Pancreas (tissue), 10 donors: ENCODE data around the gene IL11RA. TPM values are rescaled to one million over a fixed set of nuclear protein-coding genes. Genes with fewer than 3 reads are reported as not detected.

Experiments
- ATAC-seq, 4 donors: fragments of 200-7000 bp; cut with Tn5 transposase; one replicate each; pipeline versions ENCODE4 v1.8.0 to v1.9.1; 2020; ENCODE audit warnings: mild to moderate bottlenecking in 4 of 4, moderate library complexity in 4 of 4
- DNase-seq, 6 donors: peaks; one replicate each; pipeline ENCODE4 v3.0.0-alpha.2; 2020
- FAIRE-seq: peaks from 2 replicates; lab custom pipeline; 2012; peaks lifted over from hg19 to GRCh38; lab: Jason Lieb, UNC
- H3K27ac ChIP-seq, 4 donors: fragments of 200-600 bp; sonication (generic); 1 replicate in 3 of 4; 2 replicates in 1 of 4; pipeline versions ENCODE4 v1.5.0 to v1.8.0; 2020
- H3K27me3 ChIP-seq, 4 donors: fragments of 200-600 bp; one replicate each; pipeline ENCODE4 v1.8.0; 2021
- H3K36me3 ChIP-seq, 3 donors: fragments of 200-600 bp; sonication (generic) in 1 of 3; one replicate each; pipeline versions ENCODE4 v1.5.0 to v1.8.0; 2020 to 2021
- H3K4me1 ChIP-seq, 3 donors: fragments of 200-600 bp; one replicate each; pipeline ENCODE4 v1.8.0; 2021
- H3K4me3 ChIP-seq, 4 donors: fragments of 200-600 bp; sonication (generic) in 2 of 4; one replicate each; pipeline versions ENCODE4 v1.5.0 to v1.8.0; 2020 to 2021
- H3K9me3 ChIP-seq, 4 donors: fragments of 200-600 bp; one replicate each; pipeline ENCODE4 v1.8.0; 2021
- CTCF ChIP-seq, 4 donors: fragments of 200-600 bp; sonication (generic) in 3 of 4; IDR thresholded peaks; one replicate each; pipeline versions ENCODE4 v1.5.0 to v1.8.0; 2021; ENCODE audit warnings: antibody characterized with exemption in 4 of 4
- WGBS, 2 donors: extraction: QIAGEN DNeasy Blood & Tissue Kit; methylation state at CpG; one replicate each; pipeline ENCODE4 v1.1.7; 2013; 5-methylcytosine and 5-hydroxymethylcytosine counted together
- intact Hi-C, 3 donors: fragments of 100-400 bp; cut with DNase I; formaldehyde crosslinking; loops; one replicate each; pipeline versions ENCODE4 v1.11.1 to v1.14.2; 2022
- polyA plus RNA-seq, 2 donors: library from polyadenylated mRNA; stranded (reverse); fragments of 200-250 nt; gene quantifications; one replicate each; pipeline ENCODE4 v1.2.3, GENCODE V29; 2013
- total RNA-seq, 6 donors: library from RNA; stranded (reverse); fragmentation: NEBNext Ultra II Directional in 4 of 6; extraction: Animal tissue kit (Norgen Biotek cat#: 25700) in 4 of 6; gene quantifications; one replicate each; pipeline versions ENCODE4 v1.2.1 to v1.2.4, GENCODE V29; 2021 to 2023
- donor health status: healthy with polysubstance abuse.
- donor health status: DM: no; HTN: no; CAD: no; lungs with moderate emphysema.
- donor health status: DM: no; HTN: no; CAD: no.
- donor health status: control.
- donor health status: control.
- donor health status: Bipolar disorder and iron deficiency.
- donor health status: DM: yes; HTN: yes; CAD: no.
- donor health status: DM: no; HTN: no; CAD: no.
- donor health status: DM: no; HTN: no; CAD: no.
- donor health status: DM: yes; HTN: yes; CAD: no.

The IL11RA gene
- total and polyA plus RNA-seq, 8 donors: 4.1 to 30.0 (median 7.3) TPM

GRCh38 chr9:34663303-34663605 is 11.3 kb downstream of the IL11RA start:
- no peak for DNase-seq
- intact Hi-C loops: no loop called here
- H3K4me3 ChIP-seq: no peak overlapping the region
- no peak for TF ChIP-seq CTCF (IDR thresholded peaks at IDR 0.05)
- no peak overlapping the region for H3K27ac ChIP-seq
- no peaks in the 10 kb centered on the region for H3K9me3 ChIP-seq
- H3K4me1 ChIP-seq: no peaks in the 10 kb centered on the region
- FAIRE-seq: no peak
- ATAC-seq: no peak
- H3K36me3 ChIP-seq: no peaks in the 10 kb centered on the region
- no peaks in the 10 kb centered on the region for H3K27me3 ChIP-seq

- no peak for FAIRE-seq
- Histone ChIP-seq H3K27me3 (no peaks in the 10 kb centered on the region), H3K36me3 (no peaks in the 10 kb centered on the region), H3K4me1 (no peaks in the 10 kb centered on the region), H3K4me3 (peak overlapping the region; percentile 24 to 56 (median 48)), H3K9me3 (no peaks in the 10 kb centered on the region), H3K27ac (peak overlapping the region; percentile 69 to 95 (median 89))
- ATAC-seq: peak; percentile 61 to 70 (median 64)
- TF ChIP-seq CTCF (IDR thresholded peaks at IDR 0.05): peak; percentile 47 to 56 (median 50)
- intact Hi-C loops: no loop called here
- DNase-seq: peak in 5 of 6 donors; percentile 78 to 90 (median 87)
- 8 to 14% methylated on average over 18 of the region's 18 CpGs for WGBS, 2 donors
Measured at GRCh38 chr9:34664281-34665066, 12.5 kb downstream of the IL11RA start.

GRCh38 chr9:34665067-34665380 is 13.0 kb downstream of the IL11RA start:
- Histone ChIP-seq H3K27me3 (no peaks in the 10 kb centered on the region), H3K9me3 (no peaks in the 10 kb centered on the region), H3K36me3 (no peaks in the 10 kb centered on the region), H3K4me1 (no peaks in the 10 kb centered on the region), H3K4me3 (peak overlapping the region; percentile 24 to 56 (median 48)), H3K27ac (peak overlapping the region; percentile 69 to 95 (median 89))
- DNase-seq (no peak), ATAC-seq (peak in 1 of 4 donors; percentile 7), FAIRE-seq (no peak)
- 0 to 1% methylated on average over 18 to 26 of the region's 26 CpGs for WGBS, 2 donors
- intact Hi-C loops: no loop called here
- TF ChIP-seq CTCF (IDR thresholded peaks at IDR 0.05): no peak

- intact Hi-C loops: no loop called here
- DNase-seq (peak; percentile 93 to 96 (median 94)), FAIRE-seq (peak; percentile 20), ATAC-seq (peak; percentile 84 to 93 (median 88))
- Histone ChIP-seq H3K36me3 (no peaks in the 10 kb centered on the region), H3K9me3 (no peaks in the 10 kb centered on the region), H3K27ac (peak overlapping the region; percentile 80 to 95 (median 89)), H3K4me1 (no peaks in the 10 kb centered on the region), H3K4me3 (peak overlapping the region; percentile 24 to 56 (median 48)), H3K27me3 (no peaks in the 10 kb centered on the region)
- TF ChIP-seq CTCF (IDR thresholded peaks at IDR 0.05): no peak
- WGBS, 2 donors: 0 to 1% methylated on average over 42 to 55 of the region's 55 CpGs
Measured at GRCh38 chr9:34665381-34666250, 13.6 kb downstream of the IL11RA start.
